Subcutaneous adipose tissue (tissue), 4 donors: ENCODE measurements around the gene AOAH. TPM values are rescaled to one million over a fixed set of nuclear protein-coding genes. Genes with fewer than 3 reads are reported as not detected.

ENCODE experiments used
- total RNA-seq, 4 donors: library from RNA; depleted of rRNA; stranded (reverse); fragments of >200 nt; gene quantifications; one replicate each; pipeline ENCODE4 v1.1.0, GENCODE V29; 2016
- TF ChIP-seq, protein P1 (sequence below): fragments of 450-650 bp; IDR thresholded peaks from one replicate; pipeline ENCODE4 v1.5.1; 2016; ENCODE audit warnings: low read depth, mild to moderate bottlenecking, control low read depth, antibody characterized with exemption, moderate library complexity

AOAH gene
- total RNA-seq, 4 donors from 2014 or later: 4.6 to 51.7 (median 15.3) TPM

DNA sequence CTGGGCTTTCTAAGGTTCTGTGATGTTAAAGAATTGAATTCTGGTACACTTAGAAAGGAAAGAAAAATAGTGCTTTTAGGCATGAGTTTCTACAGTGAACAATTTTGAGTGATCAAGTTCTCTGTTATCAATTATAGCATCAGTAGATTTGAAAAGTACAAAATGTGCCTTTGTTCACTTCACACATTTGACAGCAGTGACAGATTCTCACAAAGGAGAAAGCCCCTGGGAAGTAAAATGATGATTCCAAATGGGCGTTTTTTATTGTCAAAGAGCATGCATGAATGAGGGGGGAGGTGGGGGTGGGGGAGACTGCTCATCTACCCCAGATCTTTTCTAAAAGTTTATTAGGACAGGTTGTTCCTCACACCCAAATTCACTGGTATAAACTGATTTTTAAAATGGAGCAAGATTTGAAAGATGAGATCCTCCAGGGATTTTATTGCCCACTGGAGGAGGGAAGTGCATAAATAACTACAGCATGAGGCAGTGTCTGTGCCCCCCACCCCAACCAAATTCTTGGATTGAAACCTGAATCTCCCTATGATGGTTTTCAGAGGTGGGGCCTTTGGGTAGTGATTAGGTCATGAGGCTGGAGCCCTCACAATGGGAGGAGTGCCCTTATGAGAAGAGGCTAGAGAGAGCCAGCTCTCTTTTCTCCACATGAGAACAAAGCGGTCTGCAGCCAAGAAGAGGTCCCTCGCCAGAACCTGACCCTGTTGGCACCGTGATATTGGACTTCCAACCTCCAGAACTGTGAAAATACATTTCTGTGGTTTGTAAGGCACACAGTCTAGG, 79.5 kb downstream of the AOAH start:
- TF ChIP-seq, protein P1, sequence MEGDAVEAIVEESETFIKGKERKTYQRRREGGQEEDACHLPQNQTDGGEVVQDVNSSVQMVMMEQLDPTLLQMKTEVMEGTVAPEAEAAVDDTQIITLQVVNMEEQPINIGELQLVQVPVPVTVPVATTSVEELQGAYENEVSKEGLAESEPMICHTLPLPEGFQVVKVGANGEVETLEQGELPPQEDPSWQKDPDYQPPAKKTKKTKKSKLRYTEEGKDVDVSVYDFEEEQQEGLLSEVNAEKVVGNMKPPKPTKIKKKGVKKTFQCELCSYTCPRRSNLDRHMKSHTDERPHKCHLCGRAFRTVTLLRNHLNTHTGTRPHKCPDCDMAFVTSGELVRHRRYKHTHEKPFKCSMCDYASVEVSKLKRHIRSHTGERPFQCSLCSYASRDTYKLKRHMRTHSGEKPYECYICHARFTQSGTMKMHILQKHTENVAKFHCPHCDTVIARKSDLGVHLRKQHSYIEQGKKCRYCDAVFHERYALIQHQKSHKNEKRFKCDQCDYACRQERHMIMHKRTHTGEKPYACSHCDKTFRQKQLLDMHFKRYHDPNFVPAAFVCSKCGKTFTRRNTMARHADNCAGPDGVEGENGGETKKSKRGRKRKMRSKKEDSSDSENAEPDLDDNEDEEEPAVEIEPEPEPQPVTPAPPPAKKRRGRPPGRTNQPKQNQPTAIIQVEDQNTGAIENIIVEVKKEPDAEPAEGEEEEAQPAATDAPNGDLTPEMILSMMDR: no peak

DNA sequence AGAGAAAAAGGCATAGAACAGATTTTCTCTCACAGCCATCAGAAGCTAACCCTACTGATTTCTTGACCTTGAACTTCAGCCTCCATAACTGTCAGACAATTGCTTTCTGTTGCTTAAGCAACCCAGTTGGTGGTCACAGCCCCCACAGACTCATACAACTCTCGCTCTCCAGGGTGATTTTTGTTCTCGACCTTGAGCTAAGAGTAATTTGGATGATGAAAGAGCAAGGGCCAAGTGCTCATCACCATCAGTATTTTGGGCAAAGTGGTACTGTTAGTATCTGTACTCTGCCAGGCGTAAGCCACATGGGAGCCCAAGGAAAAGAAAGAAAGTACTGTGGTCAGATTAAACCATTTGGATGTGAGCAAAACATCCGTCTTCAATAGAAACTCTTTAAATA, 81.9 kb downstream of the AOAH start:
- TF ChIP-seq, protein P1: no peak

DNA sequence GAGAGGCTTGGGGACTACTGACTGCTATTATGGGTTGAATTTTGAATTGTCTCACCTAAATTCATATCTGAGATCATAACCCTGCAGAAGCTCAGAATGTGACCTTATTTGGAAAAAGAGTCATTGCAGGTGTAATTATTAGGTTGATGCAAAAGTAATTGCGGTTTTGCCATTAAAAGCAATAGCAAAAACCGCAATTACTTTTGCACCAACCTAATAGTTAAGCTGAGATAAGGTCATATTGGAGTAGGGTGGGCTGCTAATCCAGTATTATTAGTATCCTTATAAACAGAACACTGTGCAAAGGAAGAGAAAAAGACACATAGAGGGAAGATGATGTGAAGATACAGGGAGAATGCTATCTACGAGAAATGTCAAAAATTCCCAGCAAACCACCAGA, 82.3 kb downstream of the AOAH start:
- TF ChIP-seq, protein P1: no peak

DNA sequence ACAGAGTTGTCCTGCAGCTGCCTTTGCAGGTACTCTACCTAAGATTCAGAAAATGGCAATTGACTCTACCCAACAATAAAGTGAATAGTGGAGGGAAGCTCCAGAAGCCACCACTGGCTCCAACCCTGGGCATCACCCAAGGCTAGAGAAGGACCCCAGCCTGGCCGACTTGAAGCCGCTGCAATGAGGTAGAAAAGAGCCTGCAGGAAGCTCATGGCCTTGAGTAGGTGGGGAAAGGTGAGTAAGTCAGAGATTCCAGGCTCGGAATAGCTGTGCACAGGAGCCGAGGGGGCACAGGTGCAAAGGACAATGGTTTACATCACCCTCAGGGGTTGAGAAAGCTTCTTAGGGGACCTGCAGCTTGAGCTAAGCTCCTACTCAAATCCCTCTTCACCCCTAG, 83.6 kb downstream of the AOAH start:
- TF ChIP-seq, protein P1: no peak

DNA sequence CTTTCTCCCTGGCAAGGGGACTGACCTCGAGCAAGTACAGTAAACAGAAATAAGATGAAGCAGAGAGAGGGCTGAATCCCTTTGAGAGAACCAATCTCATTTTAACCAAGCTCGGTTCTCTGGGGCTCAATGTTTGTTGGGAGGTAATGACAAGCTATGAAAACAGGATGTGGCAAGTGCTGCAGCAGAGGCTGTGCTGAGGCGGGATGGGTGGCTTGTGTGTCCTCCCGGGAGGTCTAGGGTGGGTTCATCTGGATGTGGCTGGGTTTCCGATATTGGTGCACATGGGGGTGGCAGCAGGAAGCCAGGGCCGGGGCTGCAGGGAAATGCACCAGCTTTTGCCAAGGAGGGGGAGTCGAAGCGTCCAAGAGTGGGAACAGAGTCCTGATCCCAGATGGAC, 84.5 kb downstream of the AOAH start:
- TF ChIP-seq, protein P1: no peak

DNA sequence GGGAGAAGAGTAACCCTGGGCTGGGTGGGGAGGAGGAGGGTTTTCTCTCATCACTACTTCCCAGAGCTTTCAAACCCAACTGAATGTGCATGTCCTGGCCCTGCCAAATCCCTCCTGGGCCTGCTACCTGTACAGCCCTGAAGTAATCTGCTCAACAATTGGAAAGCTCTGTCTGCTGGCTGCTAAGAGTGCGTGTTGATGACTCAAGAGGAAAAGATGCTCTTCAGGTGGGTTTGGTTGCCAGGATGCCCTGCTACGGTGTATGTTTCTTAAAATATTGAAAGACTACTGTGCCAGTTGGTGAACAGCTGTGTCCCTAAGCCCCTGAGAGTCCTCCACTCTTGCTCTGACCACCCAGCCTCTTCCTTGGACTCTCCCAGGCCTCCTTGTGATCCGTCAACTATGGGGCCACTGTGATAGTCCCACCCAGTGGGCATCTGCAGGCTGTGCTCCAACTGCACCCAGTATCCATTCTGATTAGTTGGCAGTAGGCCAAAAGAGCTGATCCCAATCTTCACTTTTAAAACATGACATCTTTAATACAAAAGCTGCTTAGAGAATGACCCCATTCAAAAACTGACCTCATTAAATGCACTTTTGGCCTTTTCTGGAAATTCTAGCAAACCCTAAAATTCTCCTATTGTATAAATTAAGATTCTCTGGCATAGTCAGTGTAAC, 85.6 kb downstream of the AOAH start:
- TF ChIP-seq, protein P1: no peak

DNA sequence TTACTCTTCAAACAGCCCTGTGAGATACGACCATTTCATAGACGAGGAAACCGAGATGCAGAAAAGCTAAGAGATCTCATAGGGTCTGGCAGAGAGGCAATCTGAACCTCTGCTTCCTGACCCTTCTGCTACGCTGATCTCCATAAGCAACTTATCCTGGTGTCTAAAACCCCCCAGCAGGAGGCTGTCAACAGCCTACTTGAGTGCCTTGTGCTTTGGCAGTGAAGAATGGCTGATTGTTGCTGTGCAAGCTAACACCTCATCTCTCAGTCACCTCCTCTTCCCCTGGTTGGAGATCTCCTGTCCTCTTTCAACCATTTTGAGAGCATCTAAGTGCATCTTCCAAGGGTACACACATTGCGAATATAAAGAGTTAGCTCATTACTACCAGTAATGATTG, 86.2 kb downstream of the AOAH start:
- TF ChIP-seq, protein P1: no peak
